Vagina (tissue), 2 donors: ENCODE results near the gene N4BP2L2.

Source experiments
- CTCF ChIP-seq, 3 experiments: fragments of 450-650 bp in 2 of 3; fragments of 200-600 bp in 1 of 3; sonication (generic) in 1 of 3; IDR thresholded peaks; one replicate each; pipeline ENCODE4 v1.5.1; 2017 to 2019; ENCODE audit warnings: antibody characterized with exemption in 3 of 3, mild to moderate bottlenecking in 2 of 3, moderate library complexity in 2 of 3
- POLR2A ChIP-seq, 2 donors: fragments of 450-650 bp; IDR thresholded peaks; one replicate each; pipeline ENCODE4 v1.6.1; 2017; ENCODE audit warnings: antibody characterized with exemption in 2 of 2, mild to moderate bottlenecking in 2 of 2, moderate library complexity in 2 of 2
- POLR2AphosphoS5 ChIP-seq, 2 donors: sonication (generic); formaldehyde crosslinking; IDR thresholded peaks; one replicate each; pipeline ENCODE4 v1.9.0; 2017; ENCODE audit warnings: antibody characterized with exemption in 2 of 2, mild to moderate bottlenecking in 2 of 2, low read depth in 1 of 2; ENCODE audit not compliant: insufficient read depth in 1 of 2

GRCh38 chr13:32390048-32390447, 148.5 kb downstream of the N4BP2L2 start:
- TF ChIP-seq CTCF (IDR thresholded peaks at IDR 0.05) = no peak
- TF ChIP-seq POLR2A (IDR thresholded peaks at IDR 0.05) = no peak
- TF ChIP-seq POLR2AphosphoS5 (IDR thresholded peaks at IDR 0.05; ENCODE audit: insufficient read depth in 1 of 2, low read depth in 1 of 2) = no peak
